ENCODE results near the gene KLF5.
A peak's percentile ranks its signal among the peaks of the same experiment; 100 is the strongest.

KLF5 gene

DNA sequence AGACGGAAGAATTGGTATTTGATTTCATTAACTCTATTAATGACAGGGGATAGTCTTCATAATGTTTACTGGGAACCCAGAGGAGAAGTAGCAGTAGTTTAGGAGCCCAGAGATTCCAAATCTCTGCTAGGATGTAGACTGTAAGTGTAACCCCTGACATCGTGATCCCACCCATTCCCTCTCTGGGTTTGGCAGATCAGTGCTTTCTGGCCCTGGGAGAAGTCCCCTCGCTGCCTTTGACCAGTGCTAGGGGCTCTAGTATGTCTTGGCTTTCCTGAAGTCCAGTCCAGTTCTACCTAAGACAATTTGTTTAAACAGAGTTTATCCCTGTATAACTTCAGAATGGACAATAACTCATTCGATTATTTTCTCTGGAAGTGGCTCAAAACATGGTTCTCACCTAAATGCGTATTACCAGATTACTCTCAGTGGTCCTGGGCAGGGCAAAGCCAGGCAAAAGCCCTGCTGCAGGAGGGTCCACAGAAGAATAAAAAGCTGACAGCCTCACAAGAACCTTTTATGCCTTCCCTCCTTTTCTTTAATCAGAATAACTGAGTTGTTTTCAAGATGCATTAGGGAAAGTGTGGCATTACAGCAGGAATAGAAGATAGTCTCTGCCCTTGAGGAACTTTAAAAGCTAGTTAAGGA lies 11.8 kb downstream of the KLF5 start:
- no peaks in the 10 kb centered on the region for H4K20me1 ChIP-seq (ENCODE audit: insufficient read depth)
- no peak overlapping the region for H3K9ac ChIP-seq
- TF ChIP-seq, protein P1, sequence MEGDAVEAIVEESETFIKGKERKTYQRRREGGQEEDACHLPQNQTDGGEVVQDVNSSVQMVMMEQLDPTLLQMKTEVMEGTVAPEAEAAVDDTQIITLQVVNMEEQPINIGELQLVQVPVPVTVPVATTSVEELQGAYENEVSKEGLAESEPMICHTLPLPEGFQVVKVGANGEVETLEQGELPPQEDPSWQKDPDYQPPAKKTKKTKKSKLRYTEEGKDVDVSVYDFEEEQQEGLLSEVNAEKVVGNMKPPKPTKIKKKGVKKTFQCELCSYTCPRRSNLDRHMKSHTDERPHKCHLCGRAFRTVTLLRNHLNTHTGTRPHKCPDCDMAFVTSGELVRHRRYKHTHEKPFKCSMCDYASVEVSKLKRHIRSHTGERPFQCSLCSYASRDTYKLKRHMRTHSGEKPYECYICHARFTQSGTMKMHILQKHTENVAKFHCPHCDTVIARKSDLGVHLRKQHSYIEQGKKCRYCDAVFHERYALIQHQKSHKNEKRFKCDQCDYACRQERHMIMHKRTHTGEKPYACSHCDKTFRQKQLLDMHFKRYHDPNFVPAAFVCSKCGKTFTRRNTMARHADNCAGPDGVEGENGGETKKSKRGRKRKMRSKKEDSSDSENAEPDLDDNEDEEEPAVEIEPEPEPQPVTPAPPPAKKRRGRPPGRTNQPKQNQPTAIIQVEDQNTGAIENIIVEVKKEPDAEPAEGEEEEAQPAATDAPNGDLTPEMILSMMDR (conservative IDR thresholded peaks at IDR 0.05; ENCODE audit: low read depth, low read length) = no peak
- no peak overlapping the region for H3K4me2 ChIP-seq
- H3K36me3 ChIP-seq (ENCODE audit: insufficient read depth) = no peaks in the 10 kb centered on the region
- H3K27me3 ChIP-seq (ENCODE audit: insufficient read depth, low read depth) = no peaks in the 10 kb centered on the region
- no peak overlapping the region for H3K4me3 ChIP-seq (IDR thresholded peaks at IDR 0.05; ENCODE audit: insufficient read depth, low read depth, low read length)
- H3K79me2 ChIP-seq (ENCODE audit: insufficient read depth, low read depth) = no peaks in the 10 kb centered on the region
- no peak overlapping the region for H2AFZ ChIP-seq (ENCODE audit: low read depth)
- no peak overlapping the region for H3K27ac ChIP-seq
- peaks cover 10% of the 10 kb centered on the region for H3K4me1 ChIP-seq (ENCODE audit: low read depth, poor library complexity, severe bottlenecking)

DNA sequence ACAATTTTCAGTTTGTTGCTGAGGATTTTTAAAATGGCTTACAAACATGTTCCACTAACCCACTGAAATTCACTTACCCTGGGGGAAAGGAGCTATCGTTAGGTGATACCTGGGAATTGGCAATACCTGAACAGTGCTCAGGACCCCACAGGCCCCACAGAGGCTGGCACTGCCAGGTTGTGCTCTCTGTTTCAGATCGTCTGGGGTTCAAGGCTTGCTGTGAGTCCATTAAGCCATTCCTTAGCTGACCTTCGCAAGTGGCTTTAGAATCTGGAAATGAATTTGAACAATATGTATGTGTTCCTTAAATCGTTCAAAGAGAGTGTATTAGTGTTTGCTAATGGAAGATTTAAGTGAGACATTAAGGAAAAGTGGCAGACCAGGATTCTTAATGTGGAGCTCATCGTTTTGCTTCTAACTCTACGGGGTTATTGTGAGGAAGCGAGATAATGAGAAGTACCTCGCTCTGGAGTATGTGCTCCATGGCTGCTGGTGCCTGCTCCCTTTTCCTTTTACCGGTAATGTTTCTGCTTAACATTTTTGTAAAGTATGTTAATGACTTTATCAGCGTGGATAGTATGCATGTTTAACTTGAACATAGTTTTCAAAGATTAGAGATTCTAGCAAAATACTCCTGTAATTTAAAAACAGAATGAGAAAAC lies 13.6 kb downstream of the KLF5 start:
- Histone ChIP-seq H4K20me1 (ENCODE audit: insufficient read depth) (no peaks in the 10 kb centered on the region), H3K27ac (no peak overlapping the region), H2AFZ (ENCODE audit: low read depth) (no peak overlapping the region), H3K79me2 (ENCODE audit: insufficient read depth, low read depth) (no peaks in the 10 kb centered on the region), H3K9ac (no peak overlapping the region), H3K4me1 (ENCODE audit: low read depth, poor library complexity, severe bottlenecking) (peaks cover 10% of the 10 kb centered on the region), H3K4me3 (IDR thresholded peaks at IDR 0.05; ENCODE audit: insufficient read depth, low read depth, low read length) (no peak overlapping the region), H3K27me3 (ENCODE audit: insufficient read depth, low read depth) (no peaks in the 10 kb centered on the region), H3K36me3 (ENCODE audit: insufficient read depth) (no peaks in the 10 kb centered on the region), H3K4me2 (no peak overlapping the region)
- TF ChIP-seq, protein P1 (conservative IDR thresholded peaks at IDR 0.05; ENCODE audit: low read depth, low read length) = no peak

GRCh38 chr13:73073050-73073449 lies 14.2 kb downstream of the KLF5 start:
- TF ChIP-seq, protein P1 (conservative IDR thresholded peaks at IDR 0.05; ENCODE audit: low read depth, low read length) = no peak
- Histone ChIP-seq H3K4me1 (ENCODE audit: low read depth, poor library complexity, severe bottlenecking) (peaks cover 10% of the 10 kb centered on the region), H3K79me2 (ENCODE audit: insufficient read depth, low read depth) (no peaks in the 10 kb centered on the region), H3K27ac (no peak overlapping the region), H3K4me3 (IDR thresholded peaks at IDR 0.05; ENCODE audit: insufficient read depth, low read depth, low read length) (no peak overlapping the region), H3K27me3 (ENCODE audit: insufficient read depth, low read depth) (no peaks in the 10 kb centered on the region), H2AFZ (ENCODE audit: low read depth) (no peak overlapping the region), H3K36me3 (ENCODE audit: insufficient read depth) (no peaks in the 10 kb centered on the region), H3K9ac (no peak overlapping the region), H4K20me1 (ENCODE audit: insufficient read depth) (no peaks in the 10 kb centered on the region), H3K4me2 (no peak overlapping the region)

- no peak overlapping the region for H2AFZ ChIP-seq (ENCODE audit: low read depth)
- H3K9ac ChIP-seq = no peak overlapping the region
- no peaks in the 10 kb centered on the region for H4K20me1 ChIP-seq (ENCODE audit: insufficient read depth)
- H3K27ac ChIP-seq = no peak overlapping the region
- H3K4me2 ChIP-seq = peak overlapping the region; percentile 35; the same call in 1 of the 2 replicates
- H3K79me2 ChIP-seq (ENCODE audit: insufficient read depth, low read depth) = no peaks in the 10 kb centered on the region
- peaks cover 10% of the 10 kb centered on the region for H3K4me1 ChIP-seq (ENCODE audit: low read depth, poor library complexity, severe bottlenecking)
- TF ChIP-seq, protein P1 (conservative IDR thresholded peaks at IDR 0.05; ENCODE audit: low read depth, low read length) = no peak
- H3K27me3 ChIP-seq (ENCODE audit: insufficient read depth, low read depth) = no peaks in the 10 kb centered on the region
- H3K36me3 ChIP-seq (ENCODE audit: insufficient read depth) = no peaks in the 10 kb centered on the region
- H3K4me3 ChIP-seq (IDR thresholded peaks at IDR 0.05; ENCODE audit: insufficient read depth, low read depth, low read length) = no peak overlapping the region
Measured at GRCh38 chr13:73074014-73074413, 15.2 kb downstream of the KLF5 start.

Measured in KMS-11 (cell line).